ENCODE results near the gene RNF157.
"Not testable (repeated sequence)": the region's sequence is repeated elsewhere in the genome, so short reads cannot be mapped to it uniquely, and the experiment has no call there.

The RNF157 gene

GRCh38 chr17:76234354-76234679 lies 6.0 kb downstream of the RNF157 start:
- no peak for DNase-seq (ENCODE audit: low read depth)

GRCh38 chr17:76233588-76234353 lies 6.5 kb downstream of the RNF157 start:
- no peak for DNase-seq (ENCODE audit: low read depth)

DNA sequence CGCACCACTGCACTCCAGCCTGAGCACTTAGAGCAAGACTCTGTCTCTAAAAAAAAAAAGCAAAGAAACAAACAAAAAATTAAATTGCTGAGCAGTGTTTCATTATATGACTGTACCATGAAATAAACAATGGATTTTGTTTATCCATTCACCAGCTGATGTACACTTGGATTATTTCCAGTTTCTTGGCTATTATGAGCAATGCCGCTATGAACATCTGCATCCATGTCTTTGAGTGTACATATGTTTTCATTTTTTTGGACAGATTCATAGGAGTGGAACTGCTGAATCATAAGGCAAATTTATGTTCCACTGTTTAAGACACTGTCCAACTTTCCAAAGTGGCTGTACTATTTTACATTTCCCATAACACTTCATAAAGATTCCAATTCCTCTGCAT lies 8.0 kb downstream of the RNF157 start:
- DNase-seq (ENCODE audit: low read depth): no peak

- DNase-seq (ENCODE audit: low read depth): not testable (repeated sequence)
These were observed 13.5 kb downstream of the RNF157 start for GRCh38 chr17:76226749-76227148.

- not testable (repeated sequence) for DNase-seq (ENCODE audit: low read depth)
These were observed 14.8 kb downstream of the RNF157 start for GRCh38 chr17:76225373-76226086.

DNA sequence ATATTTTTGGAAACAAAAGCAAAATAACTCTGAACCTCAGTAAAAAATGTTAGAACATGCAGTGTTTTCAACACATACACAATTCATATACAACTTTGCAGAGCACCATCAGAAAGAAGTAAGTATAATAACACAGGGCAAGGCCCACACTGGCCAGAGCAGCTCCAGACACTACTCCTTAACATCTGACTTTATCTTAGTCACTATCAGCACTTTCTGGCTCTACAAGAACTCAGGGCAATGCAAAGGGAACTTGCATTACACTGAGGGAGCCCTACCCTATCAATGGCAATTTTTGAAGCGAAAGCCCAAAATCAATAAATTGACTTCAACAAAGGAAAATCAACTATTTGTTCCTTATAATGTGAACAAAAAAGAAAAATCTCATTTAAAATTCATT lies 16.5 kb downstream of the RNF157 start:
- no peak for DNase-seq (ENCODE audit: low read depth)

DNA sequence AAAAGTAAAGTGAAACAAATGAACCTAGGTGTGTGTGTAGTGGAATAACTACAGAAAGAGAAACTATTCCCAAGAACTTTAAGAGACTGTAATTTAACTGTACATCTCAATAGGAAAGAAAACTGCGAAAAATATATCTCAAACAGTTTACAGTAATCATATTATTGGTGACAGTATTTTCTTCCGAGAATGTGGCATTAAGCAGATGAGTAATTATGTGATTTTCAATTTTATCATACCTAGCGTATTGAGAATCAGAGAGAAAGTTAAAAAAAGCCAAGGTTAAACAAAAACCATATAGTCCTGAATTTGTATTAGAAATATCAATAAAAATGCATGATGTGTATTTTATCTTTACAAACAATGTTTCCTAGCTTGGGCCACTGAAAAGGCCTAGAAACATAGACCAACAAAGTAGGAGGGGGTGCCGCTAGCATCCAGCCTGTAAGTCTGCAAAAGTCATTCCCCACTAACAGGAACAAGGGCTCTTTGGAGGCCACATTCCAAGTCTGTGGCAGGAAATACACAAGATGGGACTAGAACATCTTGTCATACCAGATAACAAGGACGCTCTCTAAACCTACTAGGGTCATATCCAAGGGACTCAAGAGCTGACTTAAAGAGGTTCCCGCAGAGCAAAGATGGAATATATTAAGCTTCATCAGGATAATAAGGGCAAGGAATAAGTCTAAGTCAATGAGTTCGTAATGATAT lies 20.5 kb downstream of the RNF157 start:
- DNase-seq (ENCODE audit: low read depth): no peak

DNA sequence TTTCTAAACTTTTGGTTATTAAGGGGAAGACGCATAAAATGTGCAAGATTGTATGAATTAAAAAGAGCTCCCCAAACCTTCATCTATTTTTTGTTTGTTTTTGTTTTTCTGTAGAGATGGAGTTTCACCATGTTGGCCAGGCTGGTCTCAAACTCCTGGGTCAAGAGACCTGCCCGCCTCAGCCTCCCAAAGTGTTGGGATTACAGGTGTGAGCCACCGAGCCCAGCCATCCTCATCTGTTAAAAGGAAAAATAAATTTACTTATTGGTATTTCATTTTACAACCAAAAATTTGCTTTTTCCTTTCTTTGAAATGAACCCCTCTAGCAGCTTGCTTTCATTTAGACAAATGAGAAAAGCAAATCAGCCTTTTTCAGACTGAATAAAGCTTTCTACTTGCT lies 23.2 kb downstream of the RNF157 start:
- no peak for DNase-seq (ENCODE audit: low read depth)

DNA sequence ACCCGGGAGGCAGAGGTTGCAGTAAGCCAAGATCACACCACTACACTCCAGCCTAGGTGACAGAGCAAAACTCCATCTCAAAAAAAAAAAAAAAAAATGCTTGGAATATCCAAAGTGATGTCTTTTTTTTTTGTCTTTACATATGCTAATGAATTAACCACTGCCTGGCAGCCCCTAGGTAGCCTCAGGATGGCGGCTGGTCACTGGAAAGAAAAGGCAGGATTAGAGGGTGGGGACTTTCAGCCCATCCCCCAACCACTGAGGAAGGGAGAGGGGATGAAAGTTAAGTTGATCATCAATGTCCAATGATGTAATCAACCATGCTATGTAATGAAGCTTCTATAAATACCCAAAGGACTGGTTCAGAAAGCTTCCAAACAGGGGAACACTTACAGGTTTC lies 26.8 kb downstream of the RNF157 start:
- no peak for DNase-seq (ENCODE audit: low read depth)

DNA sequence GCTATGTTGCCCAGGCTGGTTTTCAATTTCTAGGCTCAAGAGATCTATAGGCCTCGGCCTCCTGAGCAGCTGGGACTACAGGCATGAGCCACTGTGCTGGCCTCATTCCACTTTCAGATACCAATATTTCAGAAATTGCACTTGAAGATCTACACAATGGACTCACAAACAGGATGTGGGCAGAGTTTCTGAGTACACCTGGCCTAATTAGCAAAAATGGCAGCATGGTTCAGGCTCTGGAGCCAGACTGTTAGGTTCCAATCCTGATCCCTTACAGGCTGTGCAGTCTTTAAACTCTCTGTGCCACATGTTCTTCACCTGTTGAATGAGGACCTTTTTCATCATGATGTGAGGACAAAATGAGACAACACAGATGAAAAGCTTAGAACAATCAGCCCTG lies 32.2 kb downstream of the RNF157 start:
- no peak for DNase-seq (ENCODE audit: low read depth)

GRCh38 chr17:76207275-76208059 lies 32.8 kb downstream of the RNF157 start:
- DNase-seq (ENCODE audit: low read depth): no peak

- not testable (repeated sequence) for DNase-seq (ENCODE audit: low read depth)
These were observed 34.6 kb downstream of the RNF157 start for GRCh38 chr17:76205542-76206144.

GRCh38 chr17:76204277-76204676 lies 36.0 kb downstream of the RNF157 start:
- DNase-seq (ENCODE audit: low read depth): no peak

GRCh38 chr17:76200354-76200753 lies 39.9 kb downstream of the RNF157 start:
- no peak for DNase-seq (ENCODE audit: low read depth)

DNA sequence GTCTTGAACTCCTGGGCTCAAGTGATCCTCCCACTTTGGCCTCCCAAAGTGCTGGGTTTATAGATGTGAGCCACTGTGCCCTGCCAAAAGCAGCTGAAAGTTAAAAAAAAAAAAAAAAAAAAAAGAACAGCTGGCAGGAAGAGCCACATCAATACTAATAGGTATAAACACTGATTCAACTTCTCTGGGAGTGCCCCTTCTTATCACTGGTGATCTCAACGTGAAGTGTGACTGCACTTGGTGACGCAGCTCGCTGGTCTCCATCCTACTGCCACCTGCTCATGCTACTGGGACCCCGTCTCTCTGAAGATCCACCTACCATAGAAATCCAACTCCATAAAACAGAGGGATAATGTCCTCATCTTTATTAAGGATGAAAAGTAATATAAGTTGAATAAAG lies 40.8 kb downstream of the RNF157 start:
- DNase-seq (ENCODE audit: low read depth): peak; percentile 64

DNA sequence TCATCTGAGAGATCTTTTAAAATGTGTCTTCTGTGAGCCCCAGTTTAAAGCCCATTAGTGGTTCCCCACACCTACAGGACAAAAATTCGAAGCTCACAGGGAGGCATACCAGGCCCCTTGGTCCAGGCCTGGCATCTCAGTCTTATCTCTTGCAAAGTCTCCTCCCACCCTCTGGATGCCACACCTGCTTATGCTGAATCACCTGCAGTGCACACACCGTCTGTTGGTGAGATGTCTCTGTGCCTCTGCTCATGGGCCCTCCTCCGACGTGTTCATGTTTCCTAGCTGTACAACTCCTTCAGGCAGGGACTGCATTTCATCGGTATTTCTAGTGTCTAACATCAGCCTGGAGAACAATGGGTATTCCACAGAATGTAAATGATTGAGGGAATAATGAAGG lies 41.6 kb downstream of the RNF157 start:
- DNase-seq (ENCODE audit: low read depth): no peak

DNA sequence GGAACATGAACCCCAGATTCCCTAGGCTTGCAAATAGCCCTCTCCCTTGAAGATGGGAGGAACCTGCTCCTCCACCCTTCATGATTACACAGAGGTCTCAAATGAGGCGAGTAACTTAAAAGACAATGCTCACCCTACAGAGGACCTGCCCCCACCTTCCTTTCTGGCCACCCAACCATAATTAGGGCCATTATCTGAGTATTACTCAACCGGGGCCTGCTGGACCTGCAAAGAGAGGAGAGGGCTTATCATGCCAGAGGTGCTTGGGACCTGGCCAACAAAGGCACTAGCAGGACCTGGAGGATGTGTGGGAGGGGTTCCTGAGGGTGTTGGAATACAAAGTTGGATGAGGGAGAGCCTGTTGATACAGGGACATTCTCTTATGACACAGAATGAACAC lies 42.4 kb downstream of the RNF157 start:
- DNase-seq (ENCODE audit: low read depth): no peak

GRCh38 chr17:76196675-76197074 lies 43.6 kb downstream of the RNF157 start:
- DNase-seq (ENCODE audit: low read depth): no peak

GRCh38 chr17:76195281-76196096 lies 44.8 kb downstream of the RNF157 start:
- DNase-seq (ENCODE audit: low read depth): no peak

GRCh38 chr17:76193591-76193990 lies 46.7 kb downstream of the RNF157 start:
- no peak for DNase-seq (ENCODE audit: low read depth)

DNA sequence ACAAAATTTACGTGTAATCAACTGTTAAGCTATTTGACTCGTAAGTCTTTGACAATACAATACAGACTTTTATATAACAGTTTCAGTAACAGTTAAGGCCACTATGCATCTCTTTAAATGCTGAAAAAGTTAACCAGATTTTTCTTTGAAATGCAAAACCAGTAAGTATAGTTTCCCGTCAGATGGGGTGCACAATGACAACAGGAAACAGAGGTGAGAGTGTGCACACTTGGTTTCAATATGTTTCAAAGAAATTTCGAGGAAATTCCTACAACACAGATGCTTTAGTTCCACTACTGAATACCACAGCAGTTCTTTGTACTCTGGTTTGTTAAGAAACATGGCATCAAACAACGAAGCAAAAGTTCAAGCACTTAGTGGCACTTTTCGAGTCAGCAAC lies 48.4 kb downstream of the RNF157 start:
- peak; percentile 47 for DNase-seq (ENCODE audit: low read depth)

Data from stimulated activated CD4-positive, alpha-beta T cell treated with anti-CD3 and anti-CD28 coated beads, Interleukin-2, amount 100 ng/mL, for 4 hours (primary cell).